MCF 10A (cell line): ENCODE measurements around the gene RELT. TPM values are rescaled to one million over a fixed set of nuclear protein-coding genes. Genes with fewer than 3 reads are reported as not detected.
A peak's percentile ranks its signal among the peaks of the same experiment; 100 is the strongest.

Source experiments
- BruUV-seq: library from RNA; stranded (reverse); fragments of 400-500 nt; replicated peaks from 2 replicates; lab custom pipeline; 2021; lab: Mats Ljungman, UMichigan
- CTCF ChIA-PET: fragments of 300-600 bp; sonication (Branson Sonifier 250); formaldehyde crosslinking; extraction: SDS; loops from one replicate; lab custom pipeline; 2021; ENCODE audit warnings: antibody characterized with exemption, inconsistent platforms; lab: Yijun Ruan, JAX
- POLR2A ChIA-PET: fragments of 300-600, 350-650 bp; sonication (Branson Sonifier 250); formaldehyde crosslinking; extraction: SDS; loops from one replicate; lab custom pipeline; 2020; ENCODE audit warnings: antibody characterized with exemption, inconsistent platforms; lab: Yijun Ruan, JAX
- DNase-seq: peaks from one replicate; pipeline ENCODE4 v3.0.0-alpha.2; 2018; ENCODE audit not compliant: unreplicated experiment
- H3K27ac Mint-ChIP-seq: one replicate; pipeline ENCODE4 v1.8.0; 2022; ENCODE audit warnings: mild to moderate bottlenecking, low read depth, mixed read lengths; ENCODE audit not compliant: unreplicated experiment
- H3K27me3 Mint-ChIP-seq: one replicate; pipeline ENCODE4 v1.8.0; 2022; ENCODE audit warnings: mixed read lengths; ENCODE audit not compliant: insufficient read depth, unreplicated experiment
- H3K36me3 Mint-ChIP-seq: one replicate; pipeline ENCODE4 v1.8.0; 2022; ENCODE audit warnings: mild to moderate bottlenecking, moderate library complexity, mixed read lengths; ENCODE audit not compliant: insufficient read depth, unreplicated experiment
- H3K4me1 Mint-ChIP-seq: one replicate; pipeline ENCODE4 v1.8.0; 2022; ENCODE audit warnings: mixed read lengths; ENCODE audit not compliant: insufficient read depth, unreplicated experiment
- H3K4me3 Mint-ChIP-seq: one replicate; pipeline ENCODE4 v1.8.0; 2022; ENCODE audit warnings: mild to moderate bottlenecking, moderate library complexity, mixed read lengths; ENCODE audit not compliant: unreplicated experiment
- H3K9me3 Mint-ChIP-seq: one replicate; pipeline ENCODE4 v1.8.0; 2022; ENCODE audit warnings: mixed read lengths; ENCODE audit not compliant: unreplicated experiment
- intact Hi-C: fragments of 100-400 bp; cut with micrococcal nuclease; formaldehyde crosslinking; loops from 2 replicates; pipeline ENCODE4 v1.14.1; 2022
- total RNA-seq: library from RNA; stranded (reverse); gene quantifications from 2 replicates; pipeline ENCODE4 v1.2.3, GENCODE V29; 2022
- TF ChIP-seq, protein P1 (sequence below): fragments of 200-600 bp; IDR thresholded peaks from one replicate; pipeline ENCODE4 v1.8.0; 2022; ENCODE audit warnings: antibody characterized with exemption, mild to moderate bottlenecking; ENCODE audit not compliant: unreplicated experiment

Gene RELT
- total RNA-seq, 1 experiment from 2014 or later, result 8.4 TPM

DNA sequence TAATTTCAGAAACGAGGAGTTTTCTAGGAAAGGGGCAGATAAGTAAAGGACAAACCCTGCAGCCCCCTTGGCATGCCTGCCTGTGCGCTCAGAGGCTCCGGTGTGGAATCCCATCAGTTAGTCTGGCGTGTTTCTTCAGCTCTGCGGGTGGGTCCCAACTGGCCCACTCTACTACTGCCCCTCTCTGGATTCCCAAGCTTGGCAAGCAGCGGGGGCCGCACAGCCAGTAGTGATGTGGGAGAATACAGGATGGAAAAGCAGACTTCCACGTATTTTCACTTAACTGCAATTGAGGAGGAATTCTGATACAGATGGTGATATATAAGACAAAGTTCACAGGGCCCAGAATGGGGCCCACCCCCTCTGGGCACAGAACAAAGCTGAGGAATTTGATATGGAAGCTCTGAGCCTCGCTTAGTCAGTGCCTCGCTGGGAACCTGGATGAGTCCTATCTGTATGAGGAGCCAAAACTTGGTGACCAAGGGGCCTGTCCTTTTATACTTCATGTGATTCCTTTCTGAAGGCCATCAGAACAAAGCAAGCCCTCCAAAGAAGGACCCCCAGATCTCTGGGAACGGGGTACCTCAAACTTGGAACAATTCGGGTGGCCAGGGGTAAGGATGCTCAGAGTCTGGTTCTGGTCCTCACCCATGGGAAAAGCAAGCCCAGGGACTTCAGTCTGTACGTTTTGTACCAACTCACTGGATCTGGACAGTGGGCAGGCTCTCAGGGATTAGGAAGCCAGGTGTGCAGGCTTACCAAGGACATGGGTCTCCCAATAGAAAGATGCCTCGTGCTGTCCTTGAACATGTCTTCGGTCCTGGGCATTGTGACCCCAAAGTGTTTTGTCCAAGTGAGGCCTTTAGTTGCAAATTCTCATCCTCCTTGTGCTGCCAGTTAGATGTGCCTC lies 26.0 kb downstream of the RELT start:
- Mint-ChIP-seq H3K36me3 (no peaks in the 10 kb centered on the region), H3K4me3 (no peak overlapping the region), H3K4me1 (no peaks in the 10 kb centered on the region), H3K27me3 (no peaks in the 10 kb centered on the region), H3K27ac (no peak overlapping the region), H3K9me3 (no peaks in the 10 kb centered on the region)
- POLR2A ChIA-PET, result interaction anchor here (0.5 kb wide), 1 partner anchor 25 kb away, joined by 3 read pairs; no protein-coding TSS in a partner anchor
- no TSS peak for BruUV-seq
- TF ChIP-seq, protein P1, sequence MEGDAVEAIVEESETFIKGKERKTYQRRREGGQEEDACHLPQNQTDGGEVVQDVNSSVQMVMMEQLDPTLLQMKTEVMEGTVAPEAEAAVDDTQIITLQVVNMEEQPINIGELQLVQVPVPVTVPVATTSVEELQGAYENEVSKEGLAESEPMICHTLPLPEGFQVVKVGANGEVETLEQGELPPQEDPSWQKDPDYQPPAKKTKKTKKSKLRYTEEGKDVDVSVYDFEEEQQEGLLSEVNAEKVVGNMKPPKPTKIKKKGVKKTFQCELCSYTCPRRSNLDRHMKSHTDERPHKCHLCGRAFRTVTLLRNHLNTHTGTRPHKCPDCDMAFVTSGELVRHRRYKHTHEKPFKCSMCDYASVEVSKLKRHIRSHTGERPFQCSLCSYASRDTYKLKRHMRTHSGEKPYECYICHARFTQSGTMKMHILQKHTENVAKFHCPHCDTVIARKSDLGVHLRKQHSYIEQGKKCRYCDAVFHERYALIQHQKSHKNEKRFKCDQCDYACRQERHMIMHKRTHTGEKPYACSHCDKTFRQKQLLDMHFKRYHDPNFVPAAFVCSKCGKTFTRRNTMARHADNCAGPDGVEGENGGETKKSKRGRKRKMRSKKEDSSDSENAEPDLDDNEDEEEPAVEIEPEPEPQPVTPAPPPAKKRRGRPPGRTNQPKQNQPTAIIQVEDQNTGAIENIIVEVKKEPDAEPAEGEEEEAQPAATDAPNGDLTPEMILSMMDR, result no peak
- intact Hi-C loops, result loop anchor here (5.0 kb wide), 1 partner anchor 530 kb away; no protein-coding TSS in a partner anchor
- no peak for DNase-seq
- CTCF ChIA-PET, result interaction anchor here (0.6 to 2.4 kb wide), 8 partner anchors 9 to 258 kb away, joined by 3 to 13 read pairs (median 4); no protein-coding TSS in a partner anchor

- CTCF ChIA-PET, result interaction anchor here (0.6 to 2.4 kb wide), 6 partner anchors 45 to 258 kb away, joined by 3 to 13 read pairs (median 3); no protein-coding TSS in a partner anchor
- POLR2A ChIA-PET, result no interaction called here
- no TSS peak for BruUV-seq
- H3K36me3 Mint-ChIP-seq, result no peaks in the 10 kb centered on the region
- H3K4me3 Mint-ChIP-seq, result no peak overlapping the region
- DNase-seq, result peak; percentile 17
- H3K9me3 Mint-ChIP-seq, result no peaks in the 10 kb centered on the region
- no peaks in the 10 kb centered on the region for H3K4me1 Mint-ChIP-seq
- TF ChIP-seq, protein P1, result peak; percentile 17
- no peaks in the 10 kb centered on the region for H3K27me3 Mint-ChIP-seq
- H3K27ac Mint-ChIP-seq, result no peak overlapping the region
- intact Hi-C loops, result loop anchor here (5.0 kb wide), 1 partner anchor 529 kb away; no protein-coding TSS in a partner anchor
Observed at GRCh38 chr11:73402834-73403185, 26.6 kb downstream of the RELT start.

DNA sequence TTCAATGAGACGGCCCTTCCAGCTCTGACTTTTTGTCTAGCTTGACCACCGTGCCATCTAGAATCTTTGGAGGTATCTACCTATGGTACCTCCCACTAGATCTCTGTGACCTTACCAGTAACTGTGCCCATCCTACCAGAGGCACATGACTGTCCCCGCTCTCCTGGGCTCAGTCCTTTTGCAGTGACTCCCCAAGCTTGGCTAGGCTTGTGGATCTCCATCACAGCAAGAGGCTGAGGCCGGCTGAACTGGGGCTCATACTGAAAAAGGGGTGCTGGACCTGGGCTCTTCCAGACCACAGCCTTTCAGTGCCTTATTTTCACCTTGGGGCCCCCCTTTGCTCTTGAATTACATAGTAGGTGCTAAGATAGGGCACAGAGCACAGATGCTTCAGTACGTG lies 27.3 kb downstream of the RELT start:
- intact Hi-C loops, result loop anchor here (5.0 kb wide), 1 partner anchor 529 kb away; no protein-coding TSS in a partner anchor
- CTCF ChIA-PET, result interaction anchor here (0.6 to 2.4 kb wide), 5 partner anchors 44 to 258 kb away, joined by 3 to 13 read pairs (median 3); no protein-coding TSS in a partner anchor
- Mint-ChIP-seq H3K9me3 (no peaks in the 10 kb centered on the region), H3K4me3 (no peak overlapping the region), H3K4me1 (no peaks in the 10 kb centered on the region), H3K27me3 (no peaks in the 10 kb centered on the region), H3K36me3 (no peaks in the 10 kb centered on the region), H3K27ac (no peak overlapping the region)
- TF ChIP-seq, protein P1, result no peak
- DNase-seq, result no peak
- no TSS peak for BruUV-seq
- POLR2A ChIA-PET, result no interaction called here

DNA sequence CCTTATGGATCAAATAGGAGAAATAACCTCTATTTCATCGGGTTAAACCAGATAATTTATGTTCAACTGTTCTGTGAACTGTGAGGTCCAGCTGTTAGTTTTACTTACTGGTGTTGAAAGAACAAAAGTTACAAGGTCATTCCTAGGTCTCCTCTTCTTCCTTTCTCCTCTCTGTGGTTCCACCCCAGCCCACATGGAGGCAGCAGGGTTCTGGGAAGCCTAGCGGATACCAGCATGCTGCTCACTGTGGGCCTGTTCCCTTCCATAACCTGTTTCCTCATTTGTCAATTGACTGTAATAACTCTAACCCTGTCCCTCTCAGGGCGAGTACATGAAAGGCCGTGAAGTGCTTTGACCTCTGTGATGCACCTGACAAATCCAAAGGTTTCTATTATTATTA lies 27.8 kb downstream of the RELT start:
- POLR2A ChIA-PET, result no interaction called here
- Mint-ChIP-seq H3K4me3 (no peak overlapping the region), H3K36me3 (no peaks in the 10 kb centered on the region), H3K27ac (no peak overlapping the region), H3K27me3 (no peaks in the 10 kb centered on the region), H3K4me1 (no peaks in the 10 kb centered on the region), H3K9me3 (no peaks in the 10 kb centered on the region)
- TF ChIP-seq, protein P1, result peak; percentile 55
- intact Hi-C loops, result loop anchor here (1.0 to 5.0 kb wide), 2 partner anchors 257 to 528 kb away; no protein-coding TSS in a partner anchor
- BruUV-seq, result no TSS peak
- DNase-seq, result peak; percentile 49
- CTCF ChIA-PET, result interaction anchor here (0.6 to 2.4 kb wide), 10 partner anchors 10 to 317 kb away, joined by 3 to 13 read pairs (median 3); no protein-coding TSS in a partner anchor
